Activated CD4-positive, alpha-beta T cell treated with anti-CD3 and anti-CD28 coated beads, Interleukin-2, amount 50 U/mL, for 4 hours (primary cell): ENCODE data around the gene ZNF680.
"Not testable (repeated sequence)": the region's sequence is repeated elsewhere in the genome, so short reads cannot be mapped to it uniquely, and the experiment has no call there.

Experiments
- DNase-seq, 2 experiments: peaks; one replicate each; pipeline ENCODE4 v3.0.0-alpha.2; 2020

The ZNF680 gene

GRCh38 chr7:64554188-64554587 lies 8.7 kb downstream of the ZNF680 start:
- not testable (repeated sequence) for DNase-seq

GRCh38 chr7:64551375-64552142 lies 11.3 kb downstream of the ZNF680 start:
- no peak for DNase-seq

GRCh38 chr7:64544010-64544409 lies 18.9 kb downstream of the ZNF680 start:
- no peak for DNase-seq

- no peak for DNase-seq
These were observed 21.2 kb downstream of the ZNF680 start for GRCh38 chr7:64541438-64542359.

GRCh38 chr7:64533756-64534155 lies 29.1 kb downstream of the ZNF680 start:
- DNase-seq = no peak

- no peak for DNase-seq
These were observed 34.1 kb downstream of the ZNF680 start for GRCh38 chr7:64528770-64529169.

- DNase-seq = no peak
These were observed 41.4 kb downstream of the ZNF680 start for GRCh38 chr7:64521409-64521984.

- no peak for DNase-seq
These were observed 46.4 kb downstream of the ZNF680 start for GRCh38 chr7:64516451-64516850.

- DNase-seq = no peak
These were observed 47.1 kb downstream of the ZNF680 start for GRCh38 chr7:64515781-64516180.

GRCh38 chr7:64515330-64515729 lies 47.5 kb downstream of the ZNF680 start:
- no peak for DNase-seq

GRCh38 chr7:64509583-64509982 lies 53.3 kb downstream of the ZNF680 start:
- DNase-seq = no peak

GRCh38 chr7:64504581-64505120 lies 58.2 kb downstream of the ZNF680 start:
- DNase-seq = no peak

- DNase-seq = no peak
These were observed 64.6 kb downstream of the ZNF680 start for GRCh38 chr7:64498270-64498669.

- DNase-seq = no peak
These were observed 67.9 kb downstream of the ZNF680 start for GRCh38 chr7:64494912-64495461.

GRCh38 chr7:64485623-64486022 lies 77.2 kb downstream of the ZNF680 start:
- DNase-seq = no peak
